ENCODE results near the gene SMIM44. TPM values are rescaled to one million over a fixed set of nuclear protein-coding genes. Genes with fewer than 3 reads are reported as not detected.
"Not testable (repeated sequence)": the region's sequence is repeated elsewhere in the genome, so short reads cannot be mapped to it uniquely, and the experiment has no call there.

SMIM44 gene
- not detected in 2 replicates for total RNA-seq

- no peak for DNase-seq (ENCODE audit: low read depth)
- no peak for TF ChIP-seq CTCF (IDR thresholded peaks at IDR 0.05; ENCODE audit: insufficient read depth, low read depth, low read length)
- H3K4me3 ChIP-seq (ENCODE audit: low read depth, low read length), result no peak within 1 kb of the TSS
Measured at GRCh38 chr19:3483226-3483628, at the start of gene SMIM44. TSS of gene SMIM44 (minus strand) at chr19:3483441. CDS start at chr19:3483403, 38 bp downstream.

- no peak for TF ChIP-seq CTCF (IDR thresholded peaks at IDR 0.05; ENCODE audit: insufficient read depth, low read depth, low read length)
- DNase-seq (ENCODE audit: low read depth), result no peak
- no peak overlapping the region for H3K4me3 ChIP-seq (ENCODE audit: low read depth, low read length)
Measured at GRCh38 chr19:3533033-3533432, 49.8 kb upstream of the SMIM44 start.

GRCh38 chr19:3532154-3532786 is 49.0 kb upstream of the SMIM44 start:
- no peak for DNase-seq (ENCODE audit: low read depth)
- no peak for TF ChIP-seq CTCF (IDR thresholded peaks at IDR 0.05; ENCODE audit: insufficient read depth, low read depth, low read length)
- H3K4me3 ChIP-seq (ENCODE audit: low read depth, low read length), result no peak overlapping the region

- no peak overlapping the region for H3K4me3 ChIP-seq (ENCODE audit: low read depth, low read length)
- TF ChIP-seq CTCF (IDR thresholded peaks at IDR 0.05; ENCODE audit: insufficient read depth, low read depth, low read length), result no peak
- DNase-seq (ENCODE audit: low read depth), result no peak
Measured at GRCh38 chr19:3531716-3532115, 48.5 kb upstream of the SMIM44 start.

- H3K4me3 ChIP-seq (ENCODE audit: low read depth, low read length), result no peak overlapping the region
- DNase-seq (ENCODE audit: low read depth), result no peak
- TF ChIP-seq CTCF (IDR thresholded peaks at IDR 0.05; ENCODE audit: insufficient read depth, low read depth, low read length), result no peak
Measured at GRCh38 chr19:3530389-3530788, 47.1 kb upstream of the SMIM44 start.

- not testable (repeated sequence) for DNase-seq (ENCODE audit: low read depth); H3K4me3 ChIP-seq (ENCODE audit: low read depth, low read length)
Measured at GRCh38 chr19:3529299-3529698, 46.1 kb upstream of the SMIM44 start.

GRCh38 chr19:3528539-3529211 is 45.4 kb upstream of the SMIM44 start:
- no peak for DNase-seq (ENCODE audit: low read depth)
- TF ChIP-seq CTCF (IDR thresholded peaks at IDR 0.05; ENCODE audit: insufficient read depth, low read depth, low read length), result no peak
- H3K4me3 ChIP-seq (ENCODE audit: low read depth, low read length), result no peak overlapping the region
